ENCODE results near the gene DENND6B.

GRCh38 chr22:50361688-50362087, 34.9 kb upstream of the DENND6B start:
- TF ChIP-seq, protein P1, sequence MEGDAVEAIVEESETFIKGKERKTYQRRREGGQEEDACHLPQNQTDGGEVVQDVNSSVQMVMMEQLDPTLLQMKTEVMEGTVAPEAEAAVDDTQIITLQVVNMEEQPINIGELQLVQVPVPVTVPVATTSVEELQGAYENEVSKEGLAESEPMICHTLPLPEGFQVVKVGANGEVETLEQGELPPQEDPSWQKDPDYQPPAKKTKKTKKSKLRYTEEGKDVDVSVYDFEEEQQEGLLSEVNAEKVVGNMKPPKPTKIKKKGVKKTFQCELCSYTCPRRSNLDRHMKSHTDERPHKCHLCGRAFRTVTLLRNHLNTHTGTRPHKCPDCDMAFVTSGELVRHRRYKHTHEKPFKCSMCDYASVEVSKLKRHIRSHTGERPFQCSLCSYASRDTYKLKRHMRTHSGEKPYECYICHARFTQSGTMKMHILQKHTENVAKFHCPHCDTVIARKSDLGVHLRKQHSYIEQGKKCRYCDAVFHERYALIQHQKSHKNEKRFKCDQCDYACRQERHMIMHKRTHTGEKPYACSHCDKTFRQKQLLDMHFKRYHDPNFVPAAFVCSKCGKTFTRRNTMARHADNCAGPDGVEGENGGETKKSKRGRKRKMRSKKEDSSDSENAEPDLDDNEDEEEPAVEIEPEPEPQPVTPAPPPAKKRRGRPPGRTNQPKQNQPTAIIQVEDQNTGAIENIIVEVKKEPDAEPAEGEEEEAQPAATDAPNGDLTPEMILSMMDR (IDR thresholded peaks at IDR 0.05): no peak
- no peak for TF ChIP-seq POLR2A (IDR thresholded peaks at IDR 0.05)

Measured in body of pancreas (tissue), 4 donors.